C1 segment of cervical spinal cord (tissue), 14 donors: ENCODE measurements around the gene CAV1.
"Not testable (repeated sequence)": the region's sequence is repeated elsewhere in the genome, so short reads cannot be mapped to it uniquely, and the experiment has no call there.

ENCODE experiments used
- DNase-seq, 14 donors: peaks; one replicate each; lab custom pipeline; 2025; lab: John Stamatoyannopoulos, UW

CAV1 gene

DNA sequence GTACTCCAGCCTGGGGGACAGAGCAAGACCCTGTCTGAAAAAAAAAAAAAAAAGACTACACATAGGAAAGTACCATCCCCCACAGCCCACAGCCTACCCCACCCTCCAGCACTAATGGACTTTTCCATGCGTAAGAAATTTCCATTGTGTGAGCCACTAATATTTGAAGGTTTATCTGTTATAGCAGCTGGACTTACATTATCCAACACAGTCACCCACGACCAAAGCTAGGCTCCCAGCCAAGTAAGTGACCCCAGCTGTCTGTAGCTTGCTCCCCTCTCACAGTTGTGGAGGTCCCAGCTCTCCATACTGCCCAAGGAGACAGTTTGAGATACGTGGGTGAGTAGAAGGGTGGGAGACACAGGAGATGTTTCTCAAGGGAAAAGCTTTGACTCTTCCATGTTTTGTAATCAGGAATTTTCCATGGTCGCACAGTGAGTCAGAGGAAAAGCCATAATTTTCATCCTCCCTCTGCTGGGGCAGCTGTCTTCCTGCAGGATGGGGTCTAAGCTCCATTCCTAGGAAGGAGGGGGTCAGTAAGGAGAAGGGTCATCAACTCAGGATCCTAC, 57.4 kb downstream of the CAV1 start:
- DNase-seq = no peak

DNA sequence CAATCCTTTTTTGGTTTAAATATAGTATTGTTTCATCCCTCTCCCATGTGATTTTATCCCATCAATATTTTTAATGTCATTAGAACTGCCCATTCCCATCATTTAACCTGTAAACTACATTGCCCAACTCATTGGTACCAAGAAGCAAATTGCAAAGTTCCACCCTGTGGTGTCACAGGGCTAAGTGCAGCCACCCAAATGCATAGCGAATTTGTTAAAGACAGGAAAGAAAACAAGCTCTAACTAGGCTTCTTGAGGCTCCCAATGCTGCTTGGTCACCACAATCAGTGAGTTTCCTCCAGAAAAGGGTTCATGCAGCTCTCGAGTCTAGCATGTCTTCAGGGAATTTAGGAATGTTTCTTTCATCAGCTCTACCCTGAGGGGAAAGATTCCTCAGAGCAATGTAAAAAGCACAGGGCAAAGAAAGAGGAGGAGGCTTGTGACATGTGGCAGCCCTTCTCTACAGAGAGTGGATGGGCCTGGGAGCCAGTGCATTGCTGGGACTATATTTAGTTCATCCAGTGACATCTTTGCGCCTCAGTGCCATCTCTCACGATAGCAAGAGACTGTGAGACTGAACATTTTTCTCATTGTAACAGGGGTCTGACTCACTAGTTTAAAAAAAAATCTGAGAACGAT, 58.1 kb downstream of the CAV1 start:
- DNase-seq = no peak

DNA sequence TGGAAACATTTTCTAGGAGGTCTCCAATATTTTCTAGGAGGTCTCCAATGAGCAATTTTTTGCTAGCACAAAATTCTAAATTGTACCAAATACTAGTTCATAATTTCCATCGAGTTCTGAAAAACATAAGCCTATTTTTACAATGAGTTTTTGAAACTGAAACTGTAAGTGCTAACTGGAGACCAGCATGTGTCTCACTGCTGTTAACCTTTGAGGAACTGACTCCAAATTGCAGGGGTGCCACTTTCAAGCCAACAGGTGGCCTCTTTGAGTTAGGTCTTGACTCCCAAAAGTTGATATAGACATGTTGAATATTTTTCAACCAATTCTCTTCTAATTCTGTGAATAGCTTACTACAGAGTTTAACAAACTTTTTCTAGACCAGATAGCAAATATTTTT, 58.8 kb downstream of the CAV1 start:
- DNase-seq = no peak

DNA sequence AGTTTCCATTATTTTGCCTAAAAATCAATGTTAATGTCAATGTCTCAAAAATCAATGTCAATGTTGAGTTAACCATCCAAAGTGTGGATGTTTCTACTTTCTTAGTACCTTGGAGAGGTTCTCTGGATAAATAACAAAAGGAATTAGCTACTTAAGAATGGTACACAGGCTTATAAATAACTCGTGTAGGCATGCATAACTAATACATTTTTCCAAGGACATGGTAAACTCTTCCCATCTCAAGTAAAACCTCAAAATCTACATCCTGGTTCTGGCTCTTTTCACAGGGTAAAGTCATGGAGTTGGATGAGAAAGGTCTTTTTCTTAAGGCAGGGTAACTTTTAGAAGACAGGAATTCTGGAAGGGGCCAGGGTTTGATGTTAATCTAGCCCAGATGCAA, 59.9 kb downstream of the CAV1 start:
- no peak for DNase-seq

DNA sequence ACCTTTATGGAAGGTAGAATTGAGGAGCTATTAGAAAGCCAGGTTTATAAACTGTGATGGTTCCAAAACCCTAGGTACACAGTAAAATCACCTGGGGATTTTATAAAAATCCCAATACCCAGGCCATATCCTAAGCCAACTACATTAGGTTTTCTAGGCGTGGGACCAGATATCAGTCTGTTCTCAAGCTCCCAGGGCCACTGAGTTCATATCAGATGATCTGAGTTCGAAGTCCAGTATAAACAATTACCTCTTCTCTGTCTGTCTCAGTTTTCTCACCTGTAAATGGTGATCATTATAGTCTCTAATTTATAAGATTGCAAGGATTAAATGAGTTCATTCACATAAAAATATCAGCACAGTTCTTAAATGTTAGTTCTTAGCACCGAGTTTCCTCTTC, 60.6 kb downstream of the CAV1 start:
- no peak for DNase-seq

DNA sequence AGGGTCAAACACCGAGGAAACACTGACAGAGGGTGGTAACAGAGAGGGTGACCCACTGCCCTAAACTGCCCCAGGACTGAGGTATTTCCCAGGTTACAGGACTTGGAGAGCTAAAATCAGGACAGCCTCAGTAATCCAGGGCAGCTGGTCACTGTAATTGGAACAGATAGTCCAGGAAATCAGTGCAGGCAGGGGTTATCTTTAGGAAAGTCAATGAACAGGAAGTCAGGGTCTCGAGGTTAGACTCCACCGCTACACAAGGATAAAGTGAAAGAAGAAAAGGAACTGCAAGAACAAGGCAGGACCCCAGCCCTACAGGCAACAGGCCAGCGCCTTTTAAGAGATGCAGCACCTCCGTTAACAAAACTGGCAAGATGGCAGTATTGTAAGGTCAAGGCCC, 61.1 kb downstream of the CAV1 start:
- no peak for DNase-seq

DNA sequence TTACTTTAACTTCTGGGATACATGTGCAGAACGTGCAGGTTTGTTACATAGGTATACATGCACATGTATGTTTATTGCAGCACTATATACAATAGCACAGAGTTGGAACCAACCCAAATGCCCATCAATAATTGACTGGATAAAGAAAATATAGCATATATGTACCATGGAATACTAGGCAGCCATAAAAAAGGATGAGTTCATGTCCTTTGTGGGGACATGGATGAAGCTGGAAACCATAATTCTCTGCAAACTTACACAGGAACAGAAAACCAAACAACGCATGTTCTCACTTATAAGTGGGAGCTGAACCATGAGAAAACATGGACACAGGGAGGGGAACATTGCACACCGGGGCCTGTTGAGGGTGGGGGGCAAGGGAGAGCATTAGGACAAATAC, 62.4 kb downstream of the CAV1 start:
- DNase-seq = not testable (repeated sequence)

DNA sequence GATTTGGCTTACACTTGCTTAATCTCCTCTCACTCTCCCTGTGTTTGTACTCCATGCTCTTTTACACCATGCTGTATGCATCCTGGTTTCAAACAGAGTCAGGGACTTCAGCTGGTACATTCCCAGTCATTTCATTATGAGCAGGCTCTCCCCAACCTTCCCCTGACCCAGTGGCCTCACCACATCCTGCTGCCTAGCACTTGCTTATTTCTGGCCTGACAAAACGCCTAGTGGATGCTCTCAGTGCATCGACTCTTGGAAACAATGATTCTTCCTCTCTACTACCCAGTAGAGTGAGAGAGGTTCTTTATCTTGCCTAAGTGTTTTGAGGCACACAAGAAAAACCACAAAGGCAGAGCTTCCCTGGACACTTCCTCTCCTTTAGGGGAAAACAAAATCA, 63.4 kb downstream of the CAV1 start:
- DNase-seq = peak in 1 of 14 donors; percentile 4

DNA sequence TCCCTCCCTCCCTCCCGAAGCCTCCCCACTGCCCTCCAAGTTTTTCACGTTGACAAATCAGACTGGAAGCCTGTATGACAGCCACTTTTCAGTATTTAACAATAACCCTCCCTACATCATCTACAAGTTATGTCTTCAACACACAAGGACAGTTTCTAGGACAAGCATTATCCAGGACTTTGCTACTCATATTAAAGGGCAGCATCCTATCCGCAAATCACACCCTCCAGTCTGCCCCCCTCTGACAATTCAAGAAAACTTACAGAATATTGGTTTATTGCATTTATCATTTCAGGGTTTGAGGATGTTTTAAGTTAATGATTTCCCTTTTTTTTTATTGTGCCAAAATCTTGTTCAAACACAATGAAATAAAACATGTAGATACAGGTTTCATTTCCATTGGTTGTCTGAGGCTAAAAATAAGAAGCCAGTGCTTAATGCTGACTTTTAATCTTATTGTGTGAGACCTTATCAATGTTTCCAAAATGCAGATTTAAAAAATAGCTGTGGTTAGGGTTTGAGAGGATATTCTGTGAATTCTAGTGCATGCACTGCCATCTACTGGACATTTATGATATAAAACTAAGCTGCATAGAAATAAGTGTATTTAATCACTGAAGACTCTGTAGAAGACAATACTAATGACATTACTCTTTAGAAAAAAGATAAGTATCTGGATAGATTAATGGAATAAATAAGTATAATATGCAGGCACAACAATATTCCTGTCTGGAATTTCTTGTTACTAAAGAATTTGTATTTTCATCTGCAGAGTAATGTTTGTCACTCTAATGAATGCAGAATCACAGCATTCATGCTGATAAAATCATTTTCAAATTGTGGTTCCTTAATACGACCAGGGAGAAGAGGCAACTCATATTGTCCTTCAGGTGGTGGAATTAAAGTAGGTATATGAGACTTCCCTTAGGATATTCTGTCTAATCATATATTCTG, 64.1 kb downstream of the CAV1 start:
- no peak for DNase-seq

DNA sequence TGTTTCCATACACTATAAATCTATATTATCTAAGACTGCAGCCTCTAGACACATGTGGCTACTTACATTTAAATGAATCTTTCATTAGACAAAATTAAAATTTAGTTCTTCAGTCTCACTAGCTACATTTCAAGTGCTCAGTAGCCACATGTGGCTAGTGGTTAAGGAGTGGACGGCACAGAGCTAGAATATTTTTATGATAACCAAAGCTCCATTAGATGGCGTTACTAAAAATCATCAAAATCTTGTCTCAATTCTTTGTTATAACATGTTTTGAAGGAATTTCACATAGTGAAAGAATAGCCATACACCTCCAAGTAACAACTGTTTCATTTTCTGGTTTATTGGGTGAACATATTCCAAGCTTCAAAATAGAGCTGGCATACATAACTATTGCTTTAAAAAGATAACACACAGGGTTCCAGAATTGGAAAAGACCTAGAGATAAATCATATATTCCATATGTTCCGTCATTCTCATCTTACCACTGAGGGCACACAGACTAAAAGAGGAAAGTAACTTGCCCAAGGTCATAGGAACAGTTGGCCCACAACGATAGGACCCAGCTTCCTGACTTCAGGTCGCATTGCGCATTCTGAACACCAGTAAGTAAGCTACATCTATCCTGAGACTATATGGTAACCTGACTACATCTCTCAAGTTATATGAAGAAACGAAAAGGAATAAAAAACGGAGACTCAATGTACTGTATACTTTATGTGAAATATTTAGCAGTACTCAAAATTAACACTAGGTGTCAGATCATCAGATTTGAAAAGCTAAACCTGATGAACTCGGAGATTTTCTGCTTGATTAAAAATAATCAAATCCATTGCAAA, 66.6 kb downstream of the CAV1 start:
- no peak for DNase-seq

DNA sequence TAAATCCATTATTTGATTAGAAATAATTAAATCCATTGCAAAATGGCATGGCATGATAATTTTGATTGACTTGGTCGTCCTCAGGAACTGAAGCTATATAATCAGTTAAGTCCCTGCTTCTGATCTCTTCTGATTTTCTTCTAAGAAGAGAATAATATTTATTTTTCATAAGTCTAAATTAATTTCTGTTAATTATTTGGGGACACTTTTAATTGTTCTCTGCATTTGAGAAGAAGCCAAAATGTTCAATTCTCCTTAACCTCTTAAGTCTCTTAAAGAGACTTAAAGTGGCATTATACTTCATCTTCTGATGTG, 67.2 kb downstream of the CAV1 start:
- no peak for DNase-seq

DNA sequence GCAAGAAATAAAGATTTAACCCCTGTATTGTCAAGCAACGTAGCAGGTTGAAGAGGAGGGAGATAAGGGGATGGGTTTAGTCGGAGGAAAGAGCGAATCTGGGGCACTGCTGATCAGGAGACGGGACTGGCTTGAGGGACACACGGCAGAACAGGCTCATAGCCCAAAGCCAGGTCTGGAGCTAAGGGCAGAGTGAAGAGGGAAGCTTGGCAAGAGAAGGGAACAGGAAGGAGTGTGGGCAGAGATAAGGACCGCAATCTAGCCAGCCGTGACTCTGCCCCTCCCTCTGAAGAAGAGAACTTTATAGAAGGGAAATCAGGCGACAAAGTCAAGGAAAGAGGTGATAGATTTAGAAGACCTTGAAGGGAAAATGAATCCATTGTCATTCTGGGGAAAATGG, 67.6 kb downstream of the CAV1 start:
- no peak for DNase-seq

DNA sequence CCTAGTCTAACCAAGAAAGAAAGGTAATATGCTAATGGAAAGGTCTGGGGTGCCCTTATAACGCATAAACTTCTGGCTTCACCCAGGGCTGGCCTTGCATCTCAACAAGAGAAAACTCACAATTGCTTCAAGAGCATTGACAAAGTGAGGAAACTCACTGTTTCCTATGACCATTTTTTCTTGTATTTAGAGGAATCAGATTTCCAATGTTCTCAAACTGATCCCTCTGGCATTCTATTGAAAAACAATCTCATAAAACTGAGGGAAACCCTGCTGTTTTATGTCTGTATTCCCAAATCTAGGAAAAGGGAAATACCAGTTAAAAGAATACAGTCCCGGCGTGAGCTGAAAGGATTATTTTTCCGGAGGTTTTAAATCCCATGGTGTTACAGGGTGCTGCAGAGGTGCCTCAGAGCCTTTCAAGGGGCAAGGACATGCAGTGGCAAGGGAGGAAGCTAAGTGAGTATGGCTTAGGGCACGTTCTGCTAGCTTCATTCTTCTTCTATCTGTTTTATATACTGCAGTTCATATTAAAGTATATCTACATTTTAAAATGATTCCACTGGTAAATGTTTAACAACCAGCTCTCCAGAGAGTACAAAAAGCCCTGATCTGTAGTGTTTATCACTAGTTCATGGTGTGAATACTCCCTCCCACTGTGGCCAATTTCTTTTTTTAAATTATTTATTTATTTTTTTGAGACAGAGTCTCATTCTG, 68.7 kb downstream of the CAV1 start:
- no peak for DNase-seq

DNA sequence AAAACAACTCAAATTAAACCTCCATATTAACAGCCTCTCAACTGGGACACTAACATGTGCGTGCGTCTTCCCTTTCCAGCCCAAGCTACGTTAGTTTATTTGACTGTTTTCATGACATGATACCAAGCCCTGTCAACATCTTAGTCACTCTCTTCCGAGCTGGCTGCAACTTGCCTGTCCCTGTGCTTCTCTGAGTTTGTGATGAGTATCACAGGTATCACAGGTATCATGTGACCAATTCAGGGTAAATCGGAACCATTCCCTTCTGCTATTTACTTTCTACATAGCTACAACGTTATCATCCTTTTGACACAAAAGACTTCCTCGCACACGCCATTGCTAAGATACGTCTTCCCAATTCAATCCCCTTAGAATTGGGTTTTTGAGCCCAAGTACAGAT, 70.2 kb downstream of the CAV1 start:
- no peak for DNase-seq

DNA sequence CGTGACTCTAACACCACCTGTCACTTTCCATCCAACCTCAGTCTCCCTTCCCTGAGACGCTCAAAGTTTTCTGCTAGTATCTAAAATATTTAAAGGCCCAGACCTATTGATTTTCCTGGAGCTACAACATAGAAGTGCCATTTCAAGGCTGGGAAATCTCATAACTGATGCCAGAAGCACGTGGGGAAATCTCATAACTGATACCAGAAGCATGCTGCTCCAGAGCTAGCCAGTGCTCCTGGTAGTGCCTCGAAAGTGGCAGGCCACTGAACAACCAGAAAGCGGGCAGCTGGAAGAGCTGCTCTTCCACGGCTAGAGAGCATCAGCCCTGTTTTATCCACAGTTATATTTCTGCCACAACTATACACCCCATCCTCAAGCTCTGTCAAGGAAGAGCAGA, 72.5 kb downstream of the CAV1 start:
- no peak for DNase-seq

DNA sequence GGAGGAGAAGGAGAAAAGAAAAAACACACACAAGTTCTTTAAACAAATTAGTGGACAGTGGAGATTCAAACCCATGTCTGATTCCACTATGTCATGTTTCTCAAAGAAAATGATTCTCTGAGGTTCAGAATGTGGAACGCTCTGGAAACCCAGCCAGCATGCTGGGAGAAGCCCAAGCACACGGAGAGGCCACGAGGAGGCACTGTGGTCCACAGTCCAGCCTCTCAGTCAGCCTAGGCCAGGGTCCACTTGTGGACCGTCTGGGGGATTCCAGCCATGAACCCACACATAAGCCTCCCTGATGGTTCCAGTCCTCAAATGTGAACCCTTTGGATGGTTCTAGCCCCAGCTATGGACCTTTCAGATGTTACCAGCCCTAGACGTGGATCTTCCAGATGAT, 73.4 kb downstream of the CAV1 start:
- DNase-seq = peak in 2 of 14 donors; percentile 8 to 32

DNA sequence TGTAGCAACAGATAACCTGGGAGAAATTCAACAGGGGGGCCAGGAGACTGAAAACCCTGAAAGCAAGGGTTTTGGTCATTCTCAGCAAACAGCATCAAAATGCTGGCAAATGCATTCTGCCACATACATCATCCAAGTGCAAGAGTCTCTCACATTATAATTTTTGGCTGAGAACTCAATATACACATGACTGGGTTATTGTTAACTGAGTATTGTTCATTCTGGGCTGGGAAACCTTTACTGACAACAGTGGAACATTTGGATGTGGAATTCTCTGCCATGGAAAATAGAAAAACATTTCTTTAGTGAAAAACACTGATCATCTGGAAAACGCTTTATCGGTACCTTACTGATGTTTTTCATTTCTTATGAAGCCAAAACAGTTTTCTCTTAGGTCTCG, 74.0 kb downstream of the CAV1 start:
- DNase-seq = no peak

DNA sequence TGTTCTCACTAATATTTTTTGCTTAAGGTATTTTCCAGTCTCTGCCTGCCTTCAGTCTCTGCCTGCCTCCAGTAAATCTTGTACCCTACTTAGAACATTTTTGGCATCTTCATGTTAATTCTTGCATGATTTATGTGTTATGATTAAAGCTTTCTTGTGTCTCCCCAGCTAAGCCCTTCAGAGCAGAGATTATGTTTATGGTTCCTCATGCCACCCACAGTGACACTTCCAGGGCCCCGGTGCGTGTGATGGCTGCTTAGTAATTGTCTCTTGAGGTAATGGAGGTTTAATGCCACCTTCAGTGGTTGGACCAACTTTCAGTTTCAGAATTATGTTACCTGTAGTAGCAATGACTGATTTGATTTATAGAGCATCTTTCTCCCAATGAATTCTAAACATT, 76.6 kb downstream of the CAV1 start:
- DNase-seq = no peak

DNA sequence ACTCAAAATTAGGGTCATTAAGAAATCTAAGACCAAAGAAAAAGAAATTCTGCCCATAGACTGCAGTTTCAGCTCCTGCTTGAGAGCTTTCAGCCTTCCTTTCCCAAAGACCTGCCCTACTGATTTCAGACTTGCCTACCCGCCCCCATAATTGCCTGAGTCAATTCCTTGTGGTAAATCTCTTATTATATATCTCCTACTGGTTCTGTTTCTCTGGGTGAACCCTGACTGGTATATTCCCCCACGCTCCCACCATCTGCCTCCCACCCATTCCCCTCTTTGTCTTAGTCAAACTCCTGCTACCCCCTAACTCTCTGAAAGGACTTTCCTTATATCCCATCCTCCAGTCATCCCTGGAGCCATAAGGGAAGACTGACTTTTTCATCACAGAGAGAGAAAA, 82.5 kb downstream of the CAV1 start:
- DNase-seq = no peak

DNA sequence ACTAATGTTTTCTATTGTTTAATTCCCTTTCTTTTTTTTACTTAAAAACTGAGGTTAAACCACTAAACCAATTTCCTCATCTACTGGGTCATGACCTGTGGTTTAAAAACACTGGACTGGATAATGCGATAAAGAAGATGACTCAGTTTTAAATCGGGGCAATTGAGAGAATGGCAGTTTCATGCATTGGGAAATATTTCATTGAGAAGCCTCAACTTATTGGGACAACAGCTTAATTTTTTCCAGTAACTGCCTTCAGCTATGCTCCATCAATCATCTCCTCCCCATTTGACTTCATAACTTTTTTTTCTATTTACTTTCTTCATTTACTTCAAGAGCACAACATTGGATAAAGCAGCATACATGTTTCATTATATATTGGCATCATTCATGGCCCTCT, 85.4 kb downstream of the CAV1 start:
- DNase-seq = no peak

DNA sequence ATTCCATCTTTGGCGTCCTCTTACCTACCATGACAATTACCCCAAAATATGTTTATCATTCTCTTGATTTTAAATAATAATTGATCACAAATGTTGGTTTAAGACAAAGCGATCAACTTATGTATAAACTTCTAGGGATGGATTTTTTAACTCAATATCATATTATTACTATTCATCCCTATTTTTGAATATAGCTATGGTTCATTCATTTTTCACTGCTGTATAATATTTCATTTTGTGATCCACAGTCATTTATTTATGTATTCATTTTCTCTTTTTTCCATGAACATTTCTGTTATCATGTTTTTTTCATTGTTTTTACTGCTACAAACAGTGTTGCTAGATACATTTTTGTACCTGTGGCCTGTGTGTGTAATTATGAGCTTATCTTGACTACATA, 85.9 kb downstream of the CAV1 start:
- DNase-seq = no peak
